Adipocyte (in vitro differentiated cells): ENCODE measurements around the gene IGSF11.

Source experiments
- DNase-seq: peaks from one replicate; pipeline ENCODE4 v3.0.0-alpha.2; 2015; ENCODE audit warnings: low read depth
- H3K27me3 ChIP-seq: replicated peaks from 2 replicates; pipeline ENCODE4 v1.7.0; 2013; ENCODE audit warnings: mild to moderate bottlenecking, low read length, moderate library complexity; ENCODE audit not compliant: control insufficient read depth, insufficient read depth
- H3K36me3 ChIP-seq: 2 replicates; pipeline ENCODE4 v1.7.0; 2013; ENCODE audit warnings: low read length, mild to moderate bottlenecking, moderate library complexity; ENCODE audit not compliant: control insufficient read depth, insufficient read depth, severe bottlenecking
- H3K4me1 ChIP-seq: 2 replicates; pipeline ENCODE4 v1.7.0; 2013; ENCODE audit warnings: mild to moderate bottlenecking, low read length, moderate library complexity; ENCODE audit not compliant: control insufficient read depth, insufficient read depth
- H3K4me3 ChIP-seq: 2 replicates; pipeline ENCODE4 v1.7.0; 2013; ENCODE audit warnings: mild to moderate bottlenecking, low read length, moderate library complexity
- H3K9ac ChIP-seq: 2 replicates; pipeline ENCODE4 v1.7.0; 2013; ENCODE audit warnings: mild to moderate bottlenecking, low read length, moderate library complexity
- H3K9me3 ChIP-seq: 2 replicates; pipeline ENCODE4 v1.7.0; 2013; ENCODE audit warnings: mild to moderate bottlenecking, low read length, moderate library complexity; ENCODE audit not compliant: control insufficient read depth

The IGSF11 gene

GRCh38 chr3:118946449-118946848 is 88.2 kb downstream of the IGSF11 start:
- H3K9ac ChIP-seq = no peak overlapping the region
- H3K4me1 ChIP-seq = no peaks in the 10 kb centered on the region
- H3K9me3 ChIP-seq = no peaks in the 10 kb centered on the region
- H3K4me3 ChIP-seq = no peak overlapping the region
- no peaks in the 10 kb centered on the region for H3K27me3 ChIP-seq
- DNase-seq = no peak
- no peaks in the 10 kb centered on the region for H3K36me3 ChIP-seq

GRCh38 chr3:118945834-118946233 is 88.8 kb downstream of the IGSF11 start:
- Histone ChIP-seq H3K4me1 (no peaks in the 10 kb centered on the region), H3K4me3 (no peak overlapping the region), H3K27me3 (no peaks in the 10 kb centered on the region), H3K9ac (no peak overlapping the region), H3K9me3 (no peaks in the 10 kb centered on the region), H3K36me3 (no peaks in the 10 kb centered on the region)
- DNase-seq = no peak

GRCh38 chr3:118943597-118943996 is 91.0 kb downstream of the IGSF11 start:
- H3K27me3 ChIP-seq = no peaks in the 10 kb centered on the region
- H3K9ac ChIP-seq = no peak overlapping the region
- H3K36me3 ChIP-seq = no peaks in the 10 kb centered on the region
- no peaks in the 10 kb centered on the region for H3K4me1 ChIP-seq
- peaks cover 4% of the 10 kb centered on the region for H3K9me3 ChIP-seq
- no peak for DNase-seq
- H3K4me3 ChIP-seq = no peak overlapping the region

GRCh38 chr3:118942671-118943070 is 92.0 kb downstream of the IGSF11 start:
- H3K27me3 ChIP-seq = no peaks in the 10 kb centered on the region
- H3K9ac ChIP-seq = no peak overlapping the region
- no peak overlapping the region for H3K4me3 ChIP-seq
- H3K9me3 ChIP-seq = peaks cover 4% of the 10 kb centered on the region
- no peak for DNase-seq
- no peaks in the 10 kb centered on the region for H3K4me1 ChIP-seq
- H3K36me3 ChIP-seq = no peaks in the 10 kb centered on the region

- Histone ChIP-seq H3K9ac (no peak overlapping the region), H3K4me3 (no peak overlapping the region), H3K27me3 (no peaks in the 10 kb centered on the region), H3K4me1 (peaks cover under 1% of the 10 kb centered on the region), H3K9me3 (peaks cover 4% of the 10 kb centered on the region), H3K36me3 (no peaks in the 10 kb centered on the region)
- DNase-seq = no peak
Observed at GRCh38 chr3:118942195-118942594, 92.5 kb downstream of the IGSF11 start.

- Histone ChIP-seq H3K27me3 (no peaks in the 10 kb centered on the region), H3K4me3 (no peak overlapping the region), H3K36me3 (no peaks in the 10 kb centered on the region), H3K9ac (no peak overlapping the region), H3K4me1 (peaks cover 9% of the 10 kb centered on the region), H3K9me3 (peaks cover 4% of the 10 kb centered on the region)
- DNase-seq = no peak
Observed at GRCh38 chr3:118941236-118941635, 93.4 kb downstream of the IGSF11 start.

GRCh38 chr3:118938183-118938961 is 96.3 kb downstream of the IGSF11 start:
- H3K27me3 ChIP-seq = no peaks in the 10 kb centered on the region

GRCh38 chr3:118936811-118937210 is 97.8 kb downstream of the IGSF11 start:
- no peaks in the 10 kb centered on the region for H3K27me3 ChIP-seq

More at GRCh38 chr3:118938183-118938961, 96.3 kb downstream of the IGSF11 start:
- Histone ChIP-seq H3K9me3 (peaks cover 4% of the 10 kb centered on the region), H3K36me3 (no peaks in the 10 kb centered on the region), H3K4me1 (peaks cover 10% of the 10 kb centered on the region), H3K4me3 (no peak overlapping the region), H3K9ac (no peak overlapping the region)
- no peak for DNase-seq

GRCh38 chr3:118932822-118933558 is 101.7 kb downstream of the IGSF11 start:
- Histone ChIP-seq H3K9ac (no peak overlapping the region), H3K4me1 (peaks cover 23% of the 10 kb centered on the region), H3K27me3 (no peaks in the 10 kb centered on the region), H3K9me3 (no peaks in the 10 kb centered on the region), H3K36me3 (no peaks in the 10 kb centered on the region), H3K4me3 (peak overlapping the region; percentile 38)
- peak; percentile 1 for DNase-seq

More at GRCh38 chr3:118936811-118937210, 97.8 kb downstream of the IGSF11 start:
- Histone ChIP-seq H3K4me1 (peaks cover 23% of the 10 kb centered on the region), H3K36me3 (no peaks in the 10 kb centered on the region), H3K9ac (no peak overlapping the region), H3K9me3 (peaks cover 4% of the 10 kb centered on the region), H3K4me3 (no peak overlapping the region)
- peak; percentile 55 for DNase-seq

- peaks cover 20% of the 10 kb centered on the region for H3K4me1 ChIP-seq
- H3K9me3 ChIP-seq = no peaks in the 10 kb centered on the region
- H3K36me3 ChIP-seq = no peaks in the 10 kb centered on the region
- H3K9ac ChIP-seq = no peak overlapping the region
- no peaks in the 10 kb centered on the region for H3K27me3 ChIP-seq
- no peak overlapping the region for H3K4me3 ChIP-seq
- no peak for DNase-seq
Observed at GRCh38 chr3:118931996-118932395, 102.7 kb downstream of the IGSF11 start.

- Histone ChIP-seq H3K9ac (no peak overlapping the region), H3K36me3 (no peaks in the 10 kb centered on the region), H3K4me1 (peaks cover 5% of the 10 kb centered on the region), H3K27me3 (peaks cover 4% of the 10 kb centered on the region), H3K4me3 (no peak overlapping the region), H3K9me3 (no peaks in the 10 kb centered on the region)
- no peak for DNase-seq
Observed at GRCh38 chr3:118927449-118927848, 107.2 kb downstream of the IGSF11 start.
